COLO668 (cell line): ENCODE measurements around the gene ZNRF2.
"Not testable (repeated sequence)": the region's sequence is repeated elsewhere in the genome, so short reads cannot be mapped to it uniquely, and the experiment has no call there.

ENCODE experiments used
- DNase-seq: peaks from one replicate; lab custom pipeline; 2025; ENCODE audit not compliant: unreplicated experiment; lab: John Stamatoyannopoulos, UW

The ZNRF2 gene

GRCh38 chr7:30260246-30260768, 24.1 kb upstream of the ZNRF2 start:
- DNase-seq = no peak

- no peak for DNase-seq
Observed at GRCh38 chr7:30263090-30263710, 21.2 kb upstream of the ZNRF2 start.

GRCh38 chr7:30264052-30264451, 20.3 kb upstream of the ZNRF2 start:
- DNase-seq = no peak

- DNase-seq = not testable (repeated sequence)
Observed at GRCh38 chr7:30265189-30265588, 19.2 kb upstream of the ZNRF2 start.

- no peak for DNase-seq
Observed at GRCh38 chr7:30266686-30267085, 17.7 kb upstream of the ZNRF2 start.

GRCh38 chr7:30268586-30268985, 15.8 kb upstream of the ZNRF2 start:
- DNase-seq = no peak

- no peak for DNase-seq
Observed at GRCh38 chr7:30269490-30269889, 14.9 kb upstream of the ZNRF2 start.

GRCh38 chr7:30270921-30271320, 13.5 kb upstream of the ZNRF2 start:
- no peak for DNase-seq

GRCh38 chr7:30272126-30272525, 12.3 kb upstream of the ZNRF2 start:
- DNase-seq = no peak

- DNase-seq = no peak
Observed at GRCh38 chr7:30273552-30273951, 10.8 kb upstream of the ZNRF2 start.

GRCh38 chr7:30274641-30275040, 9.8 kb upstream of the ZNRF2 start:
- DNase-seq = no peak

GRCh38 chr7:30276203-30276900, 8.0 kb upstream of the ZNRF2 start:
- DNase-seq = peak; percentile 35

GRCh38 chr7:30278376-30278775, 6.0 kb upstream of the ZNRF2 start:
- no peak for DNase-seq

GRCh38 chr7:30278849-30279652, 5.3 kb upstream of the ZNRF2 start:
- DNase-seq = no peak

- DNase-seq = no peak
Observed at GRCh38 chr7:30279653-30279904, 4.8 kb upstream of the ZNRF2 start.

- no peak for DNase-seq
Observed at GRCh38 chr7:30280631-30281030, 3.8 kb upstream of the ZNRF2 start.

- no peak for DNase-seq
Observed at GRCh38 chr7:30281263-30281662, 3.1 kb upstream of the ZNRF2 start.

GRCh38 chr7:30281791-30282190, 2.6 kb upstream of the ZNRF2 start:
- DNase-seq = no peak

- no peak for DNase-seq
Observed at GRCh38 chr7:30282735-30283134, 1.7 kb upstream of the ZNRF2 start.

GRCh38 chr7:30285067-30285535, 704 bp downstream of the ZNRF2 start:
- peak; percentile 90 for DNase-seq

GRCh38 chr7:30285536-30286284, 1.3 kb downstream of the ZNRF2 start:
- DNase-seq = peak; percentile 75
